NCI-H2196 (cell line): ENCODE measurements around the gene SIRT7.

ENCODE experiments used
- DNase-seq: peaks from one replicate; lab custom pipeline; 2025; ENCODE audit not compliant: unreplicated experiment; lab: John Stamatoyannopoulos, UW

The SIRT7 gene

DNA sequence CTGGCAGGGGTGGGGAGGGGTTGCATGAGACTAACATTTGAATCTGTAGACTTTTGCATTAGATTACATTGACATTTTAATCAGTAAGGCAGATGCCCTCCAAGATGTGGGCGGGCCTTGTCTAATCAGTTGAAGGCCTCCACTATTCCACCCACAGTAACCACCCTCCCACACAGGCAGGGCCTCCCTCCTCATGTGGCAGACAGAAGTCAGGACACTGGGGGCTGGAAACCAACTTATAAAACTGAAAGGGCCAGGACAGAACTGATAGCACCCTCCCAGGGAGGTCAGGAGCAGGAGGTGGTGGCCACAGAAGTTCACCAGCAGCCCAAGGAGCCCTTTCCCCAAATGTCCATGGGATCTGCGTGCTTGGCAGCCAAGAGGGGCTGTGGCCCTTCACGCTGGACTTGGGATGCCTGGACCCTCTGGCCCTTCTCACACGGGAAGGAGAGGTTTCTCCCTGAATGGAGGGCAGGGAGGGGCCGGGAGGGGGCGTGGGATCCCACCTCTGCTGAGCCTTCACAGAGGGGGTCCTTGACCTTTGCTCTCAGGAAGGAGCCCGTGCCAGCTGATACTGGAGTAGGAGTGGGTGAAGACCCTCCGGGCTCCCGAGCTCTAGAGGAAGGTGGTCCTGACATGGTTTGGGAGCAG is 14.5 kb upstream of the SIRT7 start:
- DNase-seq = no peak

DNA sequence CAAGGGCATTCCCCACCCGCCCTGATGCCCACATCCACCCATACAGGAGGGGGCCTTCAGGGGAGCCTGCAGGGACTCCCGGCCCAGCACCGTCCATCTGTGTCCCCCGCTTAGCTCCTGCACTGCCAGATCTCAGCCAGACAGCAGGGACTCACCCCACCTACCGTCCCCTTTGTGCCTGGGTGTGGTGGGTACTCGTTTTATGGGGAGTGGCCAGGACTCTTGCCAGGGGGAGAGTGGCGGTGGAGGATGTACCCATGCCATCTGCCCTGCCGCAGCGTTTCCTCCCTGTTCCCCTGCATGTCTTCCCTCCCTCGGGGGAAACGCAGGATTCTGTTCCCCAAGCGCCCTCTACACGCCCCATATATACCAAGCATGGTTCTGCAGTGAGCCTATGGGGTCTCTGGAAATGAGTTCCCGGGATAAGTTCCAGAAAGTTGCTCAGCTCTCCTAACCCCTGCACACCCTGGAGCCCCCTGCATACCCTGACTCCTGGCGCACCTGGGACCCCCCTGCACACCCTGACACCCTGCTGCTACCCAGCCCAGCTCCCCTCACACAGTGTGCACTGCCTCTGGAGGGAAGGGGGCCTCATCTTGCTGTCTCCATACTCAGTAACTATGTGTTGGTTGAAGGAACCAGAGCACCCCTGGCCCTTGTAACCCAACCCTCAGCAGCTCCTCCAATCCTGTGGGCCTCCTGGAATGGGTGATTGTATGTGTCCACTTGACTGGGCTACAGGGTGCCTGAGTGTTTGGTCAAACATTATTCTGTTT is 13.8 kb upstream of the SIRT7 start:
- DNase-seq = no peak

DNA sequence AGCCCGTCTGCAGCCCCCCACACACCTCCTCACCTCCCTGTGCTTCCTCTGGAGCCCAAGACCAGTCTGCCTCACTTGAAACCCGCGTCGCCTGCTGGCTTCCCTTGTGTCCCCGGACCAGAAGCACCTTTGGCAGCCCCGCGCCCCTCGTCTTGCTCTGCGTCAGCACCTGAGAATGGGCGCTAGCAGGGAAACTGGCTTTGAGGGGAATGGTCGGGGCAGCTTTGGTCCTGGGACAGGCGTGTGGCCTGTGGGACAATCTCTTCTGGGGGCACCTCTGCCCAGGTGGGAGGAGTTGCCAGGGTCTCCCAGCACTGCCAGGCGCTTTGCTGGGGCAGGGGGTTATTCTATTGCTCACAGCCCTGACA is 13.2 kb upstream of the SIRT7 start:
- DNase-seq = no peak

DNA sequence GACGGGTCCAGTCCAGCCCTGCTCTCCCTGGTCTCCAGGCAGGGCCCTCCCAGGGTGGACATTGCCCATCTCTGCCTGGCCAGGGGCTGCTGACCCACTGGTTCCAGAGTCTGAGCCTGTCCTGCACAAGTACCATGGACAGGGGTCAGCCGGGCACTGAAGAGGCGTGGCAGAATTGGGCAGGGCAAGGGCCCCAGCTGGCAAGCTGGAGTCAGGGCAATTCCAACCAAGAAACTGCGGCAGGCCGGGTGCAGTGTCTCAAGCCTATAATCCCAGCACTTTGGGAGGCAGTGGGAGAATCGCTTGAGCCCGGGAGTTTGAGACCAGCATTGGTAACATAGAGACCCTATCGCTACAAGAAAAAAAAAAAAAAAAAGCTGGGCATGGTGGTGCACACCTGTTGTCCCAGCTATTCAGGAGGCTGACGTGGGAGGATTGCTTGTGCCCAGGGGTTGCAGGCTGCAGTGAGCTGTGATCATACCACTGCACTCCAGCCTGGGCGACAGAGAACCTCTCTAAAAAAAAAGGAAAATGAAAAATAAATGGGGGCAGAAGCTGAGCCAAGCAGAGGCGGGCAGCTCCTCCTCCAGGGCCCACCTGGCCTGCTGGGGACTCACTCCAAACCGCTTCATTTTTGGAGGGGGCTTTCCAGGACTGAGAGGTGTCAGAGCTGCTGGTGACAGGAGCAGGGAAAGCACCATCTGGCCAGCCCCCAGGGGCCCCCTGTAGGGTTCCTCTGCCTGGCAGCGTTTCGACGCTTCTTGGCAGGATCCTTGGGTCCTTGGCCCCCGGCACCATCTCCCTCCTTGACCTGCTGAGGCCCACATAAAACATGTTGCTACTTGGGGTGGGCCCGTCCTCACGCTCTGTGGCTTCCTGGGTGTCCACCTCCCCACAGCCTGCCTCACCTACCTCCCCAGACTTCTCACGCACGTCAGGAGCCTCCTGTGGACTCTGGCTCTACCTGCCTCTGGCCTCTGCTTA is 12.5 kb upstream of the SIRT7 start:
- DNase-seq = no peak

DNA sequence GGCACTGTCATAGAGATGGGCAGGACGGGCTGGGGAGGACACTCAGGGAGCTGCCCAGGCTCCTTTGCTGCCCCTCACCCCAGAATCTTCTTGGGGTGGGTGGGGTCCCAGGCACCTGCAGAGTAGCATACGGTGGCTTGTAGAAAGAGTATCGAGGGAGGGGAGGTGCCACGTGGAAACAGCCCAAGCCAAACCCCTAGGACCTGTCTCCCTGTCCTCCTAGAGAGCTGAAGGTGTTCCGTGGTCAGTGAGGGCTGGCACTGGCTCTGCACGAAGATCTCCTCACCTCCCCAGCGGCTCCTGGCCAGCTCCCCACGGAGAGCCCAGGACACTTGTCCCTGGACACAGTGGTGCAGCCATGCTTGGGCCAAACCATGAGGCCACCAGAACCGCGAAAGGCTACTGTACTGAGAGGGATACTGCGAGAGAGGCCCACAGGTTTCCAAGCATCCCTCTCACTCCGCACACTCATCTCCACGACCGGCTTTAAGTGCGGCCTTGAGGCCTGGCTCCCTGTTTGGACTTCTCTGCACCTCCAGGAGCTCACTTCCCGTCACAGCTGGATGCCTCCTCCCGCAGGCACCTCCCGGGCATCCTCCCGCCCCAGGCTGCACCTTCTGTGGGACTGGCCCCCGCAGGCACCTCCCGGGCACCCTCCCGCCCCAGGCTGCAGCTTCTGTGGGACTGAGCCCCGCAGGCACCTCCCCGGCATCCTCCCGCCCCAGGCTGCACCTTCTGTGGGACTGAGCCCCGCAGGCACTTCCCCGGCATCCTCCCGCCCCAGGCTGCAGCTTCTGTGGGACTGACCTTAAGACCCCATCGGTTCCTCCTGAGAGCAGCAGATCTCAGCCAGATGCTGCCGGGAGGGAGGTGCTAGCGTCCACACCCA is 11.5 kb upstream of the SIRT7 start:
- DNase-seq = no peak

DNA sequence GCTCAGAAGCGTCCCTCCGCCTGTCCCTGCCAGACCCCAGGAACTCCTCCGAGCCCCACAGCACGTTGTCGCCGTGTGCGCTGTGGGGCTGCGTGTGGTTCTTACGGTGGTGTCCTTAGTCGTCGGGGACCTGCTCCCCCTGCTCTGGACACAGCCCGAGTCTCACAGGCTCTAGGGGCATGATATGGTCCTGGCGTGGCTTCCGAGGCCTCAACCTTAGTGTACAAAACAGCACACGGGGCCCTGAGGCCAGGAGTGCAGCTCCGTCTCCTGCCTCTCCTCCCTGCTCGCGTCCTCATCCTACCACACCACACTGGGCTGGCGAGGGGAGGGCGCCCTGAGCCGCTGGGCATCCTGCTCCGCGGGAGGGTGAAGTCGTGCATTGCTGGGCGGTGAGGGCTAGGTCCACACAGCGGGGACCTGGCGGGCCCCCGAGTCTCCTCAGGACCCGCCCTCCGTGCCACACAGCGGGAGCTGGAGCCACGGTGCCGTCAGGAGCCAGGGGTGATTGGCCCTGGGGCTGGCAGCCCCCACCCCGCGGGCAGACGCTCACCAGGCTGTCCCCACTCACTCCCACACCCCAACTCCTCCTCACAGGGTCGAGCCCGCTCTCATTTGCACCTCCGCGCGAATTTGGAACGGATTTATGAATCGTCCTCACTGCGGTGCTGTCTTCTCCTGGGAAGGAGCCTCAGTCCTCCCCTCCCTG is 10.7 kb upstream of the SIRT7 start:
- no peak for DNase-seq

DNA sequence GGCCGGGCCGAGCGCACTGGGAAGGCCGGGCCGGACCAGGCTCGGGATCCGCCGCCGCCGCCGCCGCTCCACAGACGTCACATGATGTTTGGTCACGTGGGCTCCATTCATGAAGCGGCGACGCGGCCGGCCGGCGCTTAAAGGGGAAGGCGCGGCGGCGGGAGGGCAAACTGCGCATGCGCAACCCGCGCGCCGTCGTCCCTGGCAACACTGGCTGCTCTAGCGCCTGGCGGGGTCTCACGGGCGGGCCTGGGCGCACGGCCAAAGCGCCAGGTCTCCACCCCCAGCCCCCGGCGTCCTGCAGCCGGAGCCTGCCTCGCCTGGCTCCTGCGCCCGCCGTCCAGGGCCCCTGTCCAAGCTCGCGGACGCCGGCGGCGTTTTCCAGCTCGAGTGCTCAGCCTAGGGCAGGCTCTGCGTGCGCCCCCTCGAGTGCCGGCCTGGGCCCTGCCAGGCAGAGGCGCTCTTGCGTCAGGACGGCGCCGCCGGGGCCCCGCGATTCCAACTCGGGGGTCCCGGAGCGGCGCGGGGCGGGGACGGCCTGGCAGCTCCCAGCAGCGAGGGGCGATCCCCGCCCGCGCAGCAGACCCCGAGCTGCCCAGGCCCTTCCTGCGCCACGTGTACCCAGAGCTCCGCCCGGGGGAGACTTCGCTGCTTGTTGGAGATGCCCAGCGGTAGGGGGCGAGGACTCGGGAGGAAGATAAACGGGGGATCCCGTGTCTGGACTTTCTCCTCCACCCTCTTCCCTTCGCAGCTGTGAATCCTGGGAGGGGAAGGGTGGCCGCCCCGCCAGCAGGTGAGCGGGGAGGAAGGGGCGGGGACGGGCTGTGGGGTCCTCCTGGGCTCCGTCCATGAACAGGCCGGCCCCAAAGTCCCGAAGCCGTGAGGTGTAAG is 9.9 kb upstream of the SIRT7 start, which contains the start of gene MAFG:
Gene MAFG, minus strand, starts transcription at position 83 of the 891 bp plus-strand sequence. CDS start 4,550 bp downstream, outside the sequence.
- DNase-seq = peak; percentile 99

DNA sequence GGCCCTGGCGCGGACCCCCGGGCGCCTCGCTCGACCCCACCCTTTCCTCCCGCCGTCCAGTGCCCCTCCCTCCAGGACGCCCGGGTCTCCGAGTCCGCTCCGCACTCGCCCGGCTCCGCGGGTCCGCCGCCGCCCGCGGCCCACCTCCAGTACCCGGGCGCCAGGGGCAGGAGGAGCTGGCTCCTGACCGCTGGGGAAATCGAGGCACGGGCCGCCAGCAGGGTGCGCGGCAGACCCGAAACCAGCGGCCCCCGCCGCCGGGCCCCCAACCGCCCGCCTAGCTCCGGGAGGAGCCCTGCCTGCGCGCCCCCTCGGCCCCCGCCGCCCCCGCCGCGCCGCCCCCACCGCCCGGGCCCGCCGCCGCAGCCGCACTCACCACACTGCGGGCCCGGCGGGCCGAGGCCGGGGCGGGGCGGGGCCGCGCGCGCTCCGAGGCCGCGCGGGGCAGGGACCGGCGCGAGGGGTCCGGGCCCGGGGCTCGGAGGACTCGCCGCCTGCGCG is 9.2 kb upstream of the SIRT7 start:
- no peak for DNase-seq

DNA sequence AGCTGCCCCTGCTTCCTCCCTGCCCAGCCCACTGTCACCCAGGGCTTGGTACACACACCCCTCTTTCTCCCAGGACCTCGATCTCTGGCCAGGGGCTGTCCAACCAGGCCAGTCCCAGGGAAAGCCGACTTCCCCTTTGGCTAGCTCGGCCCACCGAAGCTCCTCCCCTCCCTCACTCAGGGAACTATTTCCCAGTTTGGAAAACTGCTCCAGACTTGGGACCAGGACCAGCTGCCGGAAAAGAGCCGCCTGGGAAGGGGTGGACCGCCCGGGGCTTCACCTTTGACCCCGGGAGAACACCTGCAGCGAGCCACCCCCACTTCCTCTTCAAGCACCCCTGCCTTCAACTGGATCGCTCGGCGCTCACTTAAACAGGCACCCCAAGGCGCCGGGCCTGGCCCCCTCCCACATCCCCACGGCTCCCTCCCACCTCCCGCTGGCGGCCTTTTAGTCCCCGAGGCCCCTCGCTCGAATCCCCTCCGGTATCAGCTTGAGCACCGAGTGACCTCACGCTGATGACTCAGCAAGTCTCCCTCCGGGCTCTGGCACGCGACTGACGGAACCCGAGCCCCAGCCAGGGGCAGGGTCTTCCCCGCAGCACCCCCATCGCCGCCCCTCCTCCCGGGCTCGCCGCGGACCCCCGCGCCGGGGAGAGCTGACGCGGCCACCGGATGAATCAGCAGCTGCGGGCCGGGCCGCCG is 8.6 kb upstream of the SIRT7 start:
- peak; percentile 75 for DNase-seq

DNA sequence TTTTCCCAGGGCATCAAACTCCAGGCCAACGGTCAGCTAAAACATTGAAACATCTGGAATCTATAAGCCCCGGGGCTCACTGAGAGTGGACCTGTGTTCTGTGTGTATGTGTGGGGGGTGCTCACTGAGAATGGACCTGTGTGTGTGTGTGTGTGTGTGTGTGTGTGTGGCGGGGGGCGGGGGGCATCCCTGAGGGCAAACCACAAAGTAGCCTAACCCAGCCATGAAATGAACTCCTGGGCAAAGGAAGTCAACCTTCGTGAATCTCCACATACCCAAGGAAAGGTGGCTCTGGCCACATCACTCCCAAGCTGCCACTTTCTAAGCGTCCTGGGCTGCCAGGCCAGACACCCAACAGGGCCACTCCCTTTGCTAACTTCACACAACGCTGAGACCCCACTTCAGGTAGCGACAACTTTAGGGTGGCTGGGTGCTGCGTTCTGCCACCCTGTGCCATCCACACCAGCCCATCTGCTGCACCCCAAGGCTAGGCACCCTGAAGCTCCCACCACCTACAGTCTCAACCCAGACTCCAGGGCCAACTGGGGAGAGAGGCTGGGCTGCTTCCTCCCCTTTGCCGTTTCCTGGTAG is 8.0 kb upstream of the SIRT7 start:
- no peak for DNase-seq

DNA sequence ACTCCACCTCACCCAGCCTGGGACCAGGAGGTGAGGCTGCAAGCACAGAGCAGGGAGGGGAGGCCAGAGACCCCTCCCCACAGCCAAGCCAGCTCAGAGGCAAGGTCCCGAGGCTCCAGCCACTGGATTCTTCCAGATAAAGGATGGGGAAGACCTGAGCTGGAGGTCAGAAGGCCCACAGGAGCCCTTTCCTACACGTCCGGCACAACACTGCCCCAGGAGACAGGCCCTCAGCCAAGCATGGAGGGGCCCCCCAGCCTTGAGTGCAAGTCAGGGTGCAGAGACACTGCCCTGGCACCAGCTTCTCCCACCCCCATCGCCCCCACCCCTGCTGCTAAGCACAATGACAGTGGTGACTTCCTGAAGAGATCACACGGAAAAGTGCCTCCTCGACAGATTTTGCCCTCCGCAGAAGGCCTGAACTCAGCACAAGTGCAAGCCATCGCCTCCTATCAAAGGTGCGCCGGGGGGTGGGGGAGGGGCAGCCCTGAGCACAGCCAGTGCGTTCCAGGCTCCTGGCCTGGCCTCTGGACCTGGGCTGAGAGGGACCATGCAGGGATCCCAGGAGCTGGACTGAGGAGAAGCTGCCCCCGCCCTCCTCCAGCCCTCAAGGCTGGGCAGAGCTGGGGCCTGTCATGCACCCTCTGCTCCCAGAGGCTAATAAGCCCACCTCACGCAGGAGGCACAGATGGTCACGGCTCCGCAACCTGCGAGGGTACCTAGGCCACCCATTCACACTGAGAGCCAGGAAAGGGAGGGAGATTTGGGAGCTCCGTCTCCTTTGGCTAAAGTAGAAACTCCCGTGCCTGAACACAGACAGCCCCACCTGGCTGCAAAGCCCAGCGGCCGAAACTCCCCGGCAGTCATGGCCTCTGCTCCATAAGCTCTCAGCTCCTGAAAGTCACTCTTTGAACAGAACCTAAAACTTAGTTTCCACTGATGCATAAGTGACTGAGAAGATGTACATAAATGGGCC is 6.9 kb upstream of the SIRT7 start:
- DNase-seq = no peak

DNA sequence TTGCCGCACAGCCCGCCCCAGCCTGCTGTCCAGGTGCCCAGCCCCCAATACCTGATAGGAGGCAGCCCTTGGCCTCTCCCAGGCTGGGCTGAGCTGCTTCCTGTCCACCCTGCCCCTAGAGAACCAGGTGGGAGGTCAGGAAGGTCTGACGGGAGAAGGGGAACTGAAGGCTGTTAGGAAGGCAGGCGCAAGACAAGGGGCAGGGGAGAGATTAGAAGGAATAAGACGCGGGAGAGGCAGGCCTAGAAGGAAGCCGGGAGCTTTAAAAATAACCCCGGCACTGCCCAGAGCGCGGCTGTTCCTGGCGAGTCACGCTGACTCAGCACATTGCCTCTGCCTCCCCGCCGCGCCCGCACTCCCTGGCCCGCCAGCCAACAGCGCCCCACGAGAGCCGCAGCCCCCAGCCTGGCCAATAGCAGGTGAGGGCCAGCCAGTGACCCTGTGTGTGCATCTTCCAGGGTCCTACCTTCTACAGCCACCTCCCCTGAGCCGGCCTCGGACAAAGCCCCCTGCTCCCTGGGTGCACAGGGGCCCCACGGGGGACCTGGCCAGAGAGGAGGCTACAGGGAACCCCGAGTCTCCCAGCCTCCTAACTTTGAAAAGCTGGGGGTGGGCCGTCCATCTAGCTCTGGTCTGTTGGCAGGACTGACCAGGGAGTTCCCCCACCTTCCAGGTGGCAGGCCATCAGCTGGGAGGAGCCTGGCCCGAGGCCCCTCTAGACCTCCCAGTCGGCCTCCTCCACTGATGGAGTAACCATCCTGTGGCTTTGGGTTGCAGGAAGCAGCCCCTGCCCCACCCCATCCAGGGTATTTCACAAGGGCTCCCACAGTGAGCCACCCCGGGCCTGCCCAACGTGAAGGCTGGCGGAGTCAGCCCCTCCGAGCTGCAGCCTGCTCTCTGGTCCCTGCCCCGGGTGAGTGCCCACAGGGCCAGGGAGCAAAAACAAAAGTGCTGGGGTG is 5.6 kb upstream of the SIRT7 start:
- no peak for DNase-seq

DNA sequence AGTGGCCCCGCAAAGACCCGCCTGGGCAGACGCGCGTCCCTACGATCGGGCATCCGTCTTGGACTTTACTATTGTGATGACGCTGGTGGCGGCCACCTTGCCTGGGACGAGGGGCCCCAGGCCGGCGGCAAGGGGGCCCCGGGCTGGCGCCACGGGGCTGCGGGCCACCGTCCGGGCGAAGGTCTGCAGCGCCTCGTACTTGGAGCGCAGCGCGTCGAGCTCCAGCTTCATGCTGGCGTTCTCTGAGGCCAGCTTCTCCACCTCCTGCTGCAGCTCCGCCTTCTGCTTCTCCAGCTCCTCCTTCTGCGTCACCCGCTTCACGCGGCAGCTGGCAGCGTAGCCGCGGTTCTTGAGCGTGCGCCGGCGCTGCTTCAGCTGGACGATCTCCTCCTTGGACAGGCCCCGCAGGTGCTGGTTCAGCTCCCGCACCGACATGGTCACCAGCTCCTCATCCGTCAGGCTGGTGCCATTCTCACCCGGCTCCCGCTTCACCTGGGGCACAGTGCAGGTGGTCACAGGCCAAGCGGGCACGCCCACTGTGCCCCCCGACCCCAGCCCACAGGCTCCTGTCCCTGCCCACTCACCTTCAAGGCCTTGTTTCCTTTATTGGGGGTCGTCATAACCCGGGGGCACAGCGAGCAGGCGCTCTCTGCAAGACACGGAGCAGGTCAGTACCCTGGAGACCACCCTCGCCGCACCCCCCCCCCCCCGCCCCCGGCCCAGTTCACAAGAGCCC is 4.8 kb upstream of the SIRT7 start:
- DNase-seq = no peak

DNA sequence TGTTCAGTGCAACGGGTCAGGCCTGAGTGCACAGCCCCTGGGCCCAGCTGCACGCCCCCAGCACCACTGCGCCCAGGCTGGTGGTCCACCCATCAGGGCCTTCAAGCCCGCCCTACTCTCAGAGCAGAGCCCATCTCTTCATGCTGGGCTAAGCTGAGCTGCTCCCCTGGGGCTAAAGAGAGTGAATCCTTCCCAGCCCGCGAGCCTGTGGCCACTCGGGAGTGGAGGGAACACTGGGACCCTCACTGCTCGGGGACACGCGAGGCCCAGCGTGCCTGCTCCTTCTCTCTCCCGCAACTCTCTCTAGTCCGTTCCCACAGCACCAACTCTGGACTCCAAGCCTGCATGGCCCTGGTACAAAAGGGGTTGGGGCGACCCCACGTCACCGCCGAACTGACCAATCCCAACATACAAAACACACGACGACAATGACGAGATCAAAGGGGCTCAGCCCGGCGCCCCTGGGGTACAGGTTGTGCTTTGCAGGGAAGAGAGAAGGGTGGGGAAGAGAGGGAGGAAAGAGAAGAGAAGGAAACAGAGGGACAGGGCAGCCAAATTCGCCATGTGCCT is 4.1 kb upstream of the SIRT7 start:
- no peak for DNase-seq

DNA sequence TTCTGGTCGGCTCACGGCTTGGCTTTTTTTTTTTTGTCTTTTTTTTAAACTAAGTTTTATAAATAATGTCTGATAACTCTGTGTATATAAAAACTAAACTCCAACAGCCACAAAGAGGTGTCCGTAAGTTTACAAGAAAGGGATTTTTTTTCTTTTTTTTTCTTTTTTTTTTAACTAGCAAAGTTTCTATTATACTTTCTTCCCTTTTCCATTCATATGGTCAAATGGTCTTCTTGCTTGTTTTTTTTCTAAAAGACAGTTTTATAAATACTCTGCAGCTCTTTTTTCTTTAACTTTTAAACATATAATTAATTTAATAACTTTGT is 3.5 kb upstream of the SIRT7 start:
- no peak for DNase-seq
